DOHH2 (cell line): ENCODE results near the gene MRPS11.

Source experiments
- H3F3A ChIP-seq: fragments of 200-600 bp; sonication (generic), shearing (Covaris generic); 2 replicates; pipeline ENCODE4 v1.6.0; 2016; ENCODE audit warnings: antibody characterized with exemption, mild to moderate bottlenecking; ENCODE audit not compliant: control insufficient read depth, insufficient read depth
- H3K27ac ChIP-seq: fragments of 200-600 bp; sonication (generic); 2 replicates; pipeline ENCODE4 v1.5.1; 2014; ENCODE audit warnings: low read depth, mild to moderate bottlenecking, low read length, moderate library complexity
- H3K27me3 ChIP-seq: fragments of 200-600 bp; sonication (generic); 2 replicates; pipeline ENCODE4 v1.6.1; 2014; ENCODE audit warnings: mild to moderate bottlenecking, low read length, mixed read lengths; ENCODE audit not compliant: control insufficient read depth
- H3K36me3 ChIP-seq: fragments of 200-600 bp; sonication (generic); 2 replicates; pipeline ENCODE4 v1.6.1; 2014; ENCODE audit warnings: mild to moderate bottlenecking, low read length, moderate library complexity, mixed read lengths; ENCODE audit not compliant: control insufficient read depth
- H3K4me1 ChIP-seq: fragments of 200-600 bp; sonication (generic); 2 replicates; pipeline ENCODE4 v1.6.1; 2014; ENCODE audit warnings: mild to moderate bottlenecking, low read length, mixed read lengths; ENCODE audit not compliant: control insufficient read depth
- H3K4me2 ChIP-seq: fragments of 200-600 bp; sonication (generic); 2 replicates; pipeline ENCODE4 v1.6.0; 2014; ENCODE audit warnings: mild to moderate bottlenecking, low read length, moderate library complexity
- H3K4me3 ChIP-seq: fragments of 200-600 bp; sonication (generic); 2 replicates; pipeline ENCODE4 v1.5.1; 2014; ENCODE audit warnings: mild to moderate bottlenecking, low read length, mixed read lengths
- H3K79me2 ChIP-seq: fragments of 200-600 bp; sonication (generic); 2 replicates; pipeline ENCODE4 v1.6.1; 2014; ENCODE audit warnings: mild to moderate bottlenecking, low read length, mixed read lengths; ENCODE audit not compliant: control insufficient read depth
- H3K9me2 ChIP-seq: fragments of 200-600 bp; sonication (generic); replicated peaks from 2 replicates; pipeline ENCODE4 v1.6.1; 2014; ENCODE audit warnings: mild to moderate bottlenecking, low read length, mixed read lengths; ENCODE audit not compliant: control insufficient read depth
- H3K9me3 ChIP-seq: fragments of 200-600 bp; sonication (generic); 2 replicates; pipeline ENCODE4 v1.6.1; 2014; ENCODE audit warnings: antibody characterized with exemption, low read length, mixed read lengths; ENCODE audit not compliant: control insufficient read depth, insufficient read depth
- H4K20me1 ChIP-seq: fragments of 200-600 bp; sonication (generic); 2 replicates; pipeline ENCODE4 v1.6.0; 2014; ENCODE audit warnings: low read depth, mild to moderate bottlenecking, antibody characterized with exemption, low read length, moderate library complexity; ENCODE audit not compliant: control insufficient read depth, insufficient read depth
- CTCF ChIP-seq: fragments of 200-600 bp; sonication (generic); IDR thresholded peaks from one replicate; pipeline ENCODE4 v1.5.1; 2014; ENCODE audit warnings: antibody characterized with exemption, mild to moderate bottlenecking, low read depth, low read length; ENCODE audit not compliant: poor library complexity, severe bottlenecking
- EZH2phosphoT487 ChIP-seq: fragments of 200-600 bp; sonication (generic); IDR thresholded peaks from 2 replicates; pipeline ENCODE4 v1.6.1; 2017; ENCODE audit warnings: borderline replicate concordance, mild to moderate bottlenecking, antibody characterized with exemption, low read length, moderate library complexity, mixed read lengths

Gene MRPS11

GRCh38 chr15:88438181-88438580, 29.3 kb upstream of the MRPS11 start:
- Histone ChIP-seq H3K36me3 (no peaks in the 10 kb centered on the region), H4K20me1 (no peaks in the 10 kb centered on the region), H3K4me3 (no peak overlapping the region), H3F3A (no peaks in the 10 kb centered on the region), H3K79me2 (no peaks in the 10 kb centered on the region), H3K4me1 (no peaks in the 10 kb centered on the region), H3K27me3 (no peaks in the 10 kb centered on the region), H3K9me2 (no peaks in the 10 kb centered on the region), H3K27ac (no peak overlapping the region), H3K9me3 (no peaks in the 10 kb centered on the region), H3K4me2 (no peak overlapping the region)
- TF ChIP-seq EZH2phosphoT487 (no peak), CTCF (no peak)

DNA sequence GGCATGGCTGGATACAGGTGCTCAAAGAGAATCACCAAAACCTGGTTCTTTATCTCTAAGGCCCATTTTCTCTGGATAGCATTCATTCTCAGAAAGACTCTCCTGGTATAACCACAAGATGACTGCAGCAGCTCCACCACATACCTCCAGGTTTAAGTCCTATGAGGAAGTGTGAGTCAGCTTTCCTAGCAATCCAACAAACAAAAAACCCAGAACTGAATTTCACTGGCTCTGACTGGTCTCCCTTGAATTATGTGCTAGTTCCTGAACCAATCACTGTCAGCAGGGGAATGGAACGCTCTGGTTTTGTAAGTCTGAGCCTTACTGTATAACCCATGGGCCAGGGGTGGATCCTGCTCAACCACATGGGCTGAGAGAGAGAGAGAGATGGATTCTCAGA, 27.5 kb upstream of the MRPS11 start:
- Histone ChIP-seq H3F3A (no peaks in the 10 kb centered on the region), H4K20me1 (no peaks in the 10 kb centered on the region), H3K9me3 (no peaks in the 10 kb centered on the region), H3K4me3 (no peak overlapping the region), H3K79me2 (no peaks in the 10 kb centered on the region), H3K36me3 (no peaks in the 10 kb centered on the region), H3K4me1 (no peaks in the 10 kb centered on the region), H3K4me2 (no peak overlapping the region), H3K9me2 (no peaks in the 10 kb centered on the region), H3K27me3 (no peaks in the 10 kb centered on the region), H3K27ac (no peak overlapping the region)
- TF ChIP-seq EZH2phosphoT487 (no peak), CTCF (no peak)

DNA sequence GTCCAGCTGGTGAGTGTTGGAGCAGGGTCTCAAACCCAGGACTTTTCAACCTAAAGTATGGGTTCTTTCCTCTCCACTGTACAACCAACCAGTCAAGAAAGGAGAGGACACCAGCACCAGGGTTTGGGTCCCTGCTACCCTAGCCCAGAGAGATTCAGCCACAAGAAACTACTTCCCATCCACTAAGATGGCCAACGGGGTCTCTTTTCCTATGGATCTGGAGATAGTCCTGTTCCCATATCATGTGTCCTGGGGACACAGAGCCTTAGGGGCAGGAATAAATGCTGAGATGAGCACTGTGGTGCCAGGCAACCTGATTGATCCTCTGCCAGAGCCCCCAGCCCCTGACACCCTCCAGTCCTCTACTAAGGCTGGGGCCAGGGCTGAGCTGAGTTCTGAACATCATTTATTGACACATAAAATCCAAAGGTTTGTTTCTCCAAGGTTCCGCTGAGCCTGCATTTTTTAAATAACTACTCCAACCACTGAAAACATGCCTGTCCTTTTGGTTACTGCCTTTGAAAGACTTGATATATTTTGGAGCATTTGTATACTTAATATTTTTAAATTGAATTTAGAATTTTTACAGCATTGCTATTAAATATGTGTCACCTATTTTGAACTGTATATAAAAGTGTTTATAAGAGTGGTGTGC, 26.3 kb upstream of the MRPS11 start:
- H4K20me1 ChIP-seq: no peaks in the 10 kb centered on the region
- no peaks in the 10 kb centered on the region for H3F3A ChIP-seq
- H3K79me2 ChIP-seq: no peaks in the 10 kb centered on the region
- no peak overlapping the region for H3K4me2 ChIP-seq
- no peak overlapping the region for H3K4me3 ChIP-seq
- no peak overlapping the region for H3K27ac ChIP-seq
- H3K9me2 ChIP-seq: no peaks in the 10 kb centered on the region
- no peaks in the 10 kb centered on the region for H3K36me3 ChIP-seq
- TF ChIP-seq EZH2phosphoT487 (no peak), CTCF (no peak)
- H3K9me3 ChIP-seq: no peaks in the 10 kb centered on the region
- no peaks in the 10 kb centered on the region for H3K27me3 ChIP-seq
- H3K4me1 ChIP-seq: no peaks in the 10 kb centered on the region
